Glutamatergic neuron (in vitro differentiated cells): ENCODE data around the gene FEM1C. TPM values are rescaled to one million over a fixed set of nuclear protein-coding genes. Genes with fewer than 3 reads are reported as not detected.

ENCODE experiments used
- DNase-seq: peaks from one replicate; pipeline ENCODE4 v3.0.0; 2022
- H3K27ac Mint-ChIP-seq: one replicate; pipeline ENCODE4 v1.8.0; 2020; ENCODE audit warnings: mild to moderate bottlenecking, mixed read lengths, inconsistent platforms; ENCODE audit not compliant: unreplicated experiment
- H3K27me3 Mint-ChIP-seq: one replicate; pipeline ENCODE4 v1.8.0; 2020; ENCODE audit warnings: mild to moderate bottlenecking, moderate library complexity, mixed read lengths, inconsistent platforms; ENCODE audit not compliant: unreplicated experiment
- H3K36me3 Mint-ChIP-seq: one replicate; pipeline ENCODE4 v1.8.0; 2020; ENCODE audit warnings: mild to moderate bottlenecking, mixed read lengths, inconsistent platforms; ENCODE audit not compliant: unreplicated experiment
- H3K4me1 Mint-ChIP-seq: one replicate; pipeline ENCODE4 v1.8.0; 2020; ENCODE audit warnings: mild to moderate bottlenecking, low read depth, mixed read lengths, inconsistent platforms; ENCODE audit not compliant: unreplicated experiment
- H3K4me3 Mint-ChIP-seq: one replicate; pipeline ENCODE4 v1.8.0; 2020; ENCODE audit warnings: mild to moderate bottlenecking, mixed read lengths, inconsistent platforms; ENCODE audit not compliant: unreplicated experiment
- H3K9me3 Mint-ChIP-seq: one replicate; pipeline ENCODE4 v1.8.0; 2020; ENCODE audit warnings: mild to moderate bottlenecking, moderate library complexity, mixed read lengths, inconsistent platforms; ENCODE audit not compliant: unreplicated experiment
- total RNA-seq: library from RNA; stranded (reverse); fragmentation: NEBNext Ultra II Directional; extraction: Animal tissue kit (Norgen Biotek cat#: 25700); gene quantifications from one replicate; pipeline ENCODE4 v1.2.1, GENCODE V29; 2021; ENCODE audit not compliant: unreplicated experiment
- TF ChIP-seq, protein P1 (sequence below): fragments of 200-600 bp; sonication (generic); IDR thresholded peaks from one replicate; pipeline ENCODE4 v1.5.0; 2021; ENCODE audit not compliant: partially characterized antibody, unreplicated experiment

Gene FEM1C
- total RNA-seq, 1 donor from 2014 or later: 20.2 TPM

GRCh38 chr5:115478281-115478680, 66.3 kb downstream of the FEM1C start:
- Mint-ChIP-seq H3K9me3 (no peaks in the 10 kb centered on the region), H3K4me1 (peaks cover 4% of the 10 kb centered on the region), H3K27me3 (no peaks in the 10 kb centered on the region), H3K36me3 (no peaks in the 10 kb centered on the region), H3K27ac (no peak overlapping the region), H3K4me3 (no peak overlapping the region)
- no peak for DNase-seq
- TF ChIP-seq, protein P1, sequence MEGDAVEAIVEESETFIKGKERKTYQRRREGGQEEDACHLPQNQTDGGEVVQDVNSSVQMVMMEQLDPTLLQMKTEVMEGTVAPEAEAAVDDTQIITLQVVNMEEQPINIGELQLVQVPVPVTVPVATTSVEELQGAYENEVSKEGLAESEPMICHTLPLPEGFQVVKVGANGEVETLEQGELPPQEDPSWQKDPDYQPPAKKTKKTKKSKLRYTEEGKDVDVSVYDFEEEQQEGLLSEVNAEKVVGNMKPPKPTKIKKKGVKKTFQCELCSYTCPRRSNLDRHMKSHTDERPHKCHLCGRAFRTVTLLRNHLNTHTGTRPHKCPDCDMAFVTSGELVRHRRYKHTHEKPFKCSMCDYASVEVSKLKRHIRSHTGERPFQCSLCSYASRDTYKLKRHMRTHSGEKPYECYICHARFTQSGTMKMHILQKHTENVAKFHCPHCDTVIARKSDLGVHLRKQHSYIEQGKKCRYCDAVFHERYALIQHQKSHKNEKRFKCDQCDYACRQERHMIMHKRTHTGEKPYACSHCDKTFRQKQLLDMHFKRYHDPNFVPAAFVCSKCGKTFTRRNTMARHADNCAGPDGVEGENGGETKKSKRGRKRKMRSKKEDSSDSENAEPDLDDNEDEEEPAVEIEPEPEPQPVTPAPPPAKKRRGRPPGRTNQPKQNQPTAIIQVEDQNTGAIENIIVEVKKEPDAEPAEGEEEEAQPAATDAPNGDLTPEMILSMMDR: no peak

- peaks cover 4% of the 10 kb centered on the region for H3K4me1 Mint-ChIP-seq
Measured at GRCh38 chr5:115477581-115477980, 67.0 kb downstream of the FEM1C start.

DNA sequence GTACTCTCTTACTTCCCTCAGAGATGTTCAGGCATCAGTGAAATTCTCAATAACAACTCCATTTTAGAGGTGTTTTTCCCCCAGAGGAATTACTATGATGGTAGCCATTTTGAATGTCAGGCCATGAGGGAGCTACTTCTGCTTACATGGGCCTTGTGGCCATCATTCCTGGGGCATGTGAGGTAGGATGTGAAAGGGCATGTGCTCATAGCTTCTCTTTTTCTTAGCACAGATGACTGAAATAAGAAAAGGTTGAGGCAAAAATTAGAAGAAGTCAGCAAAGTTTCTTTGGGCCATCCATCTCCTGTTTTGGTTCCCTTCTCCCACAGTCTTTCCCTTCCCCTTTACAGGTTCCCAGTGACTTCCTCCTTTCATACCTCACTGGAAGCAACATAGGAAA, 68.8 kb downstream of the FEM1C start:
- H3K27ac Mint-ChIP-seq: no peak overlapping the region
- TF ChIP-seq, protein P1: no peak
- H3K27me3 Mint-ChIP-seq: no peaks in the 10 kb centered on the region
- H3K9me3 Mint-ChIP-seq: no peaks in the 10 kb centered on the region
- H3K4me1 Mint-ChIP-seq: peaks cover 7% of the 10 kb centered on the region
- H3K36me3 Mint-ChIP-seq: no peaks in the 10 kb centered on the region
- H3K4me3 Mint-ChIP-seq: no peak overlapping the region
- DNase-seq: no peak

More at GRCh38 chr5:115477581-115477980, 67.0 kb downstream of the FEM1C start:
- Mint-ChIP-seq H3K27me3 (no peaks in the 10 kb centered on the region), H3K36me3 (no peaks in the 10 kb centered on the region), H3K4me3 (no peak overlapping the region), H3K9me3 (no peaks in the 10 kb centered on the region), H3K27ac (no peak overlapping the region)
- no peak for DNase-seq
- TF ChIP-seq, protein P1: no peak

DNA sequence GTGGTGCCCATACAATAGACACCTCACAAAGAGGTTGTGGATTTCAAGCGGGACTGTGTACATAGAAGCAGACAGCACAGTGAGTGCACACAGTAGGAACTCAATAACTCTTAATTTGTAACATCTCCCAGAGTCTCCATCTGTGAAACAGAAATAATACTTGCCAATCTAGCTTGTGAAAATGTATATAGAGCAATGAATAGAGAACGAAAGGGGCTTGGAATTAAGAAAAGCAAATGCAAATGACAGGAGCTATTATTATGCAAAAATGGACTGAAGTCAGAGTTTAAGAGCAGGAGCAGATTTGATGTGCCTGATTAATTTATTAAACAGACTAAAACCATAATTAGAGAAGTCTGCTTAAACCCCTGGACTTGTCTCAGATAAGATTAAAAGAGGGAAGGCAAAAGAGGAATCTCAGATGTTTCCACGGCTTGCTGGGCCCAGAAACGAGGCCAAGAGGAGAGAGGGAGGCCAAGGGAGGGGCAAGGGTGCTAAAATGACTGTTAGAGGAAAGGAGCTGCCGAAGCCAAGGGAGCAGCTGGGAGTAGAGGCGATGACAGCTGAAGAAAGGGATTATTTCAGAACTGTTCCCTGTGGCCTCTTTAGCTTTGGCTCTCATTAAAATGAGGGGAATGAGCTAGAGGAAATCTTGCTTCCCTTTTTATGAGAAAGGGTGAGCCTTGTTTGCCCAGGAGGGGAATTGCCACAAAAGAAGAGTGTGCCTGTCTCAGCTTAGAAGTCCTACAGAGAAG, 72.1 kb downstream of the FEM1C start:
- Mint-ChIP-seq H3K27me3 (no peaks in the 10 kb centered on the region), H3K27ac (no peak overlapping the region), H3K9me3 (no peaks in the 10 kb centered on the region), H3K4me3 (no peak overlapping the region), H3K4me1 (peaks cover 7% of the 10 kb centered on the region), H3K36me3 (no peaks in the 10 kb centered on the region)
- DNase-seq: no peak
- TF ChIP-seq, protein P1: no peak

DNA sequence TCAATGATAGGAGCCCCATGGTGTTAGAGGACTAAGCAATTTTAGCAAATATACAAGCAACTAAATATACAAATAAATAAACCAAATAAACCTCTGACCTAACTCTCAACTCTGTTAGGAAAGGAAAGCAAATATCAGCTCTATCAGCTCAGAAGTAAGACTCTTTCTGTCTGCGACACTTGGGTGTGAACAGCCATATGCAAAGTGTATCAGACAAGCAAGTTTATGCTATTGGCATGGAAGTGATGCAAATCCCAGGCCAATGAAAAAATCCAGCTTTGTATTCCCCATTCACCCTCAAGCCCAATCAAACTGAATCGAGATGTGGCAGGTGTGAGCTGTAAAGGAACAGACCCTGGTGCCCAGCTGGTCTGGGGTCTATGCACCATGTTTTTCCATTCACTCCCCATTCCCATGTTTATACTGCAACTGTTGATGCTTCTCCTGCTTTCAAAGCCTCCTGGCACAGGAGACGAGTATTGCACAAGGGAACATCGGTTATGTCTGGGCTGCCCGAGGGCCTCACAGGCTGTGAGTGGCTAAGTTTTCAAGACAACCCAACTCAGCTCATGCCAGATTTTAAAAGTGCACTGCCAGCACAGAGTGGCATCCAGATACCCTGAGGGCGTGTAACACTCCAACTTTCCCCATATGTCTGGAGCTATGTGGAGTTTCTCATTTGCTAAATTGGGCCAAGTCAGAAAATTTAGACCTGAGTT, 73.1 kb downstream of the FEM1C start:
- no peak for DNase-seq
- Mint-ChIP-seq H3K4me1 (peaks cover 7% of the 10 kb centered on the region), H3K27me3 (no peaks in the 10 kb centered on the region)

More for the DNA sequence above, 73.1 kb downstream of the FEM1C start:
- Mint-ChIP-seq H3K27ac (no peak overlapping the region), H3K4me3 (no peak overlapping the region), H3K36me3 (no peaks in the 10 kb centered on the region), H3K9me3 (no peaks in the 10 kb centered on the region)
- TF ChIP-seq, protein P1: no peak
